ENCODE measurements around the gene KRT35.
"Not testable (repeated sequence)": the region's sequence is repeated elsewhere in the genome, so short reads cannot be mapped to it uniquely, and the experiment has no call there.

Gene KRT35

GRCh38 chr17:41453066-41453465 lies 27.9 kb downstream of the KRT35 start:
- DNase-seq (ENCODE audit: low read depth): no peak

GRCh38 chr17:41452281-41452680 lies 28.7 kb downstream of the KRT35 start:
- no peak for DNase-seq (ENCODE audit: low read depth)

- DNase-seq (ENCODE audit: low read depth): no peak
These were observed 29.7 kb downstream of the KRT35 start for GRCh38 chr17:41451154-41451728.

DNA sequence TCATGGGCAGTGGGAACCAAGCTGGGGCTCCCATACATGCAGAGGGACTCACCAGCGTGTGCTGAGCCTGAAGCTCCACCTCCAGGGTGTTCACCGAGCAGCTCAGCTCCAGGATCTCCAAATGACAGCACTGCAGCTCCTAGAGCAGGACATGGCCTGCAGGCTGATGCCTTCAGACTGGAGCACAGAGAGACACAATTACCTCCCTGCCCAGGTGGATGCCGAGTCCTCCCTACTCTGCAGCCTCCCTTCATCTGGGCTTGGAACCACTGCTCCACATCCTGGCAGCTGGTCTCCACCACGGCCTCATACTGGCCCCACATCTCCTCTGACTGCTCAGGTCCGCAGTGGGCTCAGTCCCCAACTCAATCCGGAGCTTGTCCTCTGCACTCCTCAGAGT lies 31.9 kb downstream of the KRT35 start:
- DNase-seq (ENCODE audit: low read depth): no peak

GRCh38 chr17:41448506-41448905 lies 32.4 kb downstream of the KRT35 start:
- no peak for DNase-seq (ENCODE audit: low read depth)

GRCh38 chr17:41446806-41447205 lies 34.1 kb downstream of the KRT35 start:
- no peak for DNase-seq (ENCODE audit: low read depth)

DNA sequence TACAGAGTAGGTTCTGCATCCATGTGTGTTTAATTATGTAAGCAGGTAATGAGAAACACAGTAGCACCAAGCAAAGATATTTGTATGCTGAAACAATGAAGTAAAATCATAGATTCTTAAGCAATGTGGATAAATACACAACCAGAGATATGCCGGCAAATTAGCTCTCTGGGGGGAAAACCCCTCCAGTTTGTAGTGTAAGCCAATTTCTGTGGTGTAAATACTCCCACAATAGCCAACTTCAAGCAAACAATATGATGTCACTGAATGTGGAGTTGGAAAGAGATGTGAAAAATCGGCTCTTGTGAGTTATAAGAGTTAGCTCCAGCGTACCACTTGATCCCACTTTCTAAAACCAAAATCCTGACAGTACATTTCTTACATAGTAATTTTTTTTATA lies 36.3 kb downstream of the KRT35 start:
- no peak for DNase-seq (ENCODE audit: low read depth)

GRCh38 chr17:41444186-41444585 lies 36.8 kb downstream of the KRT35 start:
- DNase-seq (ENCODE audit: low read depth): no peak

- DNase-seq (ENCODE audit: low read depth): no peak
These were observed 38.2 kb downstream of the KRT35 start for GRCh38 chr17:41442739-41443138.

DNA sequence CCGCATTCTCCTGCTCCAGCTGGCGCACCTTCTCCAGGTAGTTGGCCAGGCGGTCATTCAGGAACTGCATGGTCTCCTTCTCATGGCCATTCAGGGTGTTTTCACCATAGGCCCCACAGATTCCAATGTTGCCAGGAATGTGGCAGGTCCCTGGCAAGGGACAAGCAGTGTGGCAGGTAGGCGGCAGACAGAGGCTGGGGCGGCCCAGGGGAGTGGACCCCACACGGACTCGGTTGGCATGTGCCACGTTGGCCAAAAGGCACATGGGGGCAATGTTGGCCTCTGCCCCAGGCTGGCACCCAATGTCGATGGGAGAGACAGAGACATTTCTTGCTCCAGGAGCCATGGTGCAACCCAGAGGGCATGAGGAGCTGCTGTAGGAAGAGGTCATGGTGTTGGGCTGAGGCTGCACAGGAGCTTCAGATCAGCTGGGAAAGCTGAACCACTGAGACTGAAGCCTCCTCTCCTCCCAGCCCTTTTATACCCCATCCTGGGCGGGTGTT lies 40.4 kb downstream of the KRT35 start, which contains the start of gene KRT38:
KRT38 (minus strand) TSS at position 453 of the 503 bp plus-strand sequence; CDS start at position 391, 62 bp downstream.
- DNase-seq (ENCODE audit: low read depth): no peak

DNA sequence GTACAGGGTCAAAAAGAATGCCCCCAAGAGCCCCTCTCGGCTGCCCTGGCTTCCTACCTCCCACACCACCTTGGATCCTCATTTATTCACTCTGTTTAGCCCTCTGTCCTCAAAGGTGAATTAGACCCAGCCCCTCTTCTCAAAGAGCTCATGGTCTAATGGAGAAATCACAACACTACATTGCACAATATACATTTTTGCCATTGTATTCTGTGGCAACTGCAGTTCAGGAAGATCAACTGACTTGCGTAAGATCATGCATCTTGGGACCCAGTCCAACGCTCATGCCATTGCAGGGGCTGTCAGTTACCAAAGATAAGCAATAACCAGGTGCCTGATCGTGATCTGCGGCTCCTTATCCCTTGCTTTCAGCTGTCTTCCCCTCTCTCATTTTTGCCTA lies 41.6 kb downstream of the KRT35 start:
- DNase-seq (ENCODE audit: low read depth): no peak

DNA sequence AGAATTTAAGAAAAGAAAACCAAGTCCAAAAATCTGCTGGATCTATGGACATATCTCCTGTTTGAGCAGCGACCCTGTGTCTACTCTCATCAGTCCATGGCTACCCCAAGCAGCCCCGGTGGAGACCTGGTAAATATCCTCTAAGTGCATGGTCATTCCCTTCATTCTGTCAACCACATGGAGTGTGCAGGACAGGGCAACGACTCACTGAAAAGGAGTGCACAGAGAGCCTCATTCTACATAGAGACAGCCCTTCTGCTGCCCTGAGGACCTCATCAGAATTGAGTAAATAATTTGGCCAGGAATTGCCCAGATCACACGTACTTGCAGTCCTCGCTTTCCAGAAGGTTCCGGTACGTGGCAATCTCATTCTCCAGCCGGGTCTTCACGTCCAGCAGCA lies 43.2 kb downstream of the KRT35 start:
- no peak for DNase-seq (ENCODE audit: low read depth)

GRCh38 chr17:41437254-41437653 lies 43.7 kb downstream of the KRT35 start:
- no peak for DNase-seq (ENCODE audit: low read depth)

DNA sequence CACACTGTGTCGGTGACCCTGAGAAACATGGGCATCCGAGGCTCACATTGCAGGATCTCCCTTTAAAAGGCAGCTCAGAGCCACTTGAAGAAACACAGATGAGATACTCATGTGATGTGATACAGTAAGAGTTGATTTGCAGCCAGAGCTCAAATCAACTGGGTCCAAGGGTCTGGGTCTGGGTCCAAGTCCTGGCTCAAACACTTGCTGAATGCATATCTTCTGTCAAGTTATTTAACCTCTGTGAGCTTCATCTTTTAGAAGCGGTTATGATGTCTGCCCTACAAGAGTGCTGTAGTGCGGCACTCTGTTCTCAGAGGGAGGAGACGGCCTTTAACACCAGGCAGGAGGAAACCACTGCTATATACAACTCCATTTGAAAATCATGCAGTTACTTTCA lies 46.5 kb downstream of the KRT35 start:
- no peak for DNase-seq (ENCODE audit: low read depth)

- no peak for DNase-seq (ENCODE audit: low read depth)
These were observed 46.9 kb downstream of the KRT35 start for GRCh38 chr17:41434005-41434404.

- no peak for DNase-seq (ENCODE audit: low read depth)
These were observed 47.4 kb downstream of the KRT35 start for GRCh38 chr17:41433586-41433985.

DNA sequence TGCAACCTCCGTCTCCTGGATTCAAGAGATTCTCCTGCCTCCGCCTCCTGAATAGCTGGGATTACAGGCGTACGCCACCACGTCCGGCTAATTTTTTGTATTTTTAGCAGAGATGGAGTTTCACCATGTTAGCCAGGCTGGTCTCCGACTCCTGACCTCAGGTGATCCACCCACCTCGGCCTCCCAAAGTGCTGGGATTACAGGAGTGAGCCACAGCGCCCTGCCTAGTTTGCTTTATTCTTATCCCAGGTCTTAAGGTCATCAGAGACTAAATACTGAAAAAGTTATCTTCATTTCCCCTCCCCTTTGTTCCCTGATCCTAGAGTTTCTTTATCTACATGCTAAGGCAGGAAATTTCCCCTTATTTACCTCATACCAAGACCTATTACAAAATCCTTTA lies 50.6 kb downstream of the KRT35 start:
- DNase-seq (ENCODE audit: low read depth): not testable (repeated sequence)

GRCh38 chr17:41429667-41430066 lies 51.3 kb downstream of the KRT35 start:
- DNase-seq (ENCODE audit: low read depth): no peak

- DNase-seq (ENCODE audit: low read depth): no peak
These were observed 52.2 kb downstream of the KRT35 start for GRCh38 chr17:41428591-41429291.

Measured in activated T-helper 1 cell treated with Interleukin-2 at 50 U/mL for 16 hours (primary cell).